HG02759 (cell line): Measurements from ENCODE around the gene USP15.

Experiments
- ATAC-seq: cut with Tn5 transposase; IDR thresholded peaks from one replicate; pipeline ENCODE4 v1.9.1; 2021; ENCODE audit warnings: mild to moderate bottlenecking, moderate library complexity; ENCODE audit not compliant: unreplicated experiment

USP15 gene

DNA sequence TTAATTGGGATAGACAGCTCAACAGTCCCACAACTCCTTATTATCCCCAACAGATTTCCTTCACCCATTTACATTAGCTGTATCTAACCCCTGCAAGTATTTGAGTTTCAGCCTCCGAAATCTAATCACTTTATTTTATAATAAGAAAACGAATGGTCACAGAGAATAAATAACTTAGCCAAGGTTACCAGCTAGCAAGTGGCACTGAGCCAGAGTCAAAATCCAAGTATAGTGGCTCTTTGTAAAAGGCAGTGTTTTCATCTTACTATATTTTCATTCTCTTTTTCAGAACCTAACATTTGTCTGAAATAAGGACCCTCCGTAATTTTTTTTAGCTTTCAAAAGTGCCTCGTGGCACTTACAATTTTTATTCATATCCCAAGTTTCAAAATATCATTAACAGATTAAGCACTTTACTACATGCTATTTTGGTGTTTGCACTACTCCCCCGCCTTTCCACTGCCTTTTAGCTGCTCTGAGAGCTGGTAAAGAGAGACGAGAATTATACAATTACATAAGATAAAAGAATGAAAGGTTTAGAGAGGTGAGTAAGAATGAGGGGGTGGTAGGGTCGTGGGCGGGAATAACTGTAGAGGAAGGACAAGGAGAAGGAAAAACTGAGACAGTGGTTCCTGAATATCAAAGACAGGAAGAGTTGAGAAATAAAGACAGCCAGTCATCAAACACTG, 3.7 kb upstream of the USP15 start:
- no peak for ATAC-seq

DNA sequence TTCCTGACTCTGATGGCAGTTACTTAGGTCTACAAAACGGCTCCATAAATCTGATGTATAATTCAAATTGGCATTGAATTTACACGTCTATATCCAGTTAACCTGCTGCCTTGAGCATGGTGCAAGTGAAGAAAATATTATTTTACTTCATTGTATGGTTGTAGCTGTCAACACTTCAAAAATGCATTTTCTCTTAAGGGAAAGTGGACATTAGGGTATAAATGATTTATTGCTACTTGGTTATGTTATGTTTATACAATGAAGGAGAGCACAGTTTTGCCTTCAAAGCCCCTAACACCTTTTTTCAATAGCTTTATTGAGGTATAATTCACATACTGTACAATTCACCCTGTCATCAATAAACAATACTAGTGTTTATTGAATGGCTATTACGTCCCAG, 2.0 kb upstream of the USP15 start:
- ATAC-seq = no peak

DNA sequence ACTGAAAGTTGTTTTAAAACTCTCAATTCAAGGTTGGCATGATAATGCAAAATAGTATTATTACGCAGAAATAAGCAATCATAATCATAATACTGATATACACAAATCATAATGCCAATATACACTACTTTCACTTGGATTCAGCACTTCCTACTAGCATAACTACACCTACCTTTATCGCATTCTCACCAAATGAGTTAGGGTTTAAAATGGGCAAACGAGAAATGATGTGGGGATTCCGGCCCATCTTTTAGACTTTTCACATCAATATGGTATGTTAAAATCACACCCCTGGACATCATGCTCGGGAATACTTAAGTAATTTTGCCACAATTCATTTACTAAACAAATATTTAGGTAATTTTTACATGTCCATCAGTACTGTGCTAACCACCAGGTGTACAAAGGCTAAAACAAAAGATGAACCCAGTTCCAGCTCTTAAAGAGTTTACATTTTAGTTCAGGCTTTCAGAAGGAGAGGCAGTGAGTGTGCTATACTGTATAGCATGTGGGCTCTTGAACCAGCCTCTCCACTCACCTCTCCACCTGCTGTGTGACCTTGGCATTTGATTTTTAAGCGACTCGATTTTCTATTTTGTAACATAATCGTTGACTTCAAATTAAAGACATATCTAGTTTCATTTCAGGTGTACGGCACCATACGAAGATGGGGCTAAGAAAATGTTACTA, 1.1 kb upstream of the USP15 start:
- no peak for ATAC-seq

DNA sequence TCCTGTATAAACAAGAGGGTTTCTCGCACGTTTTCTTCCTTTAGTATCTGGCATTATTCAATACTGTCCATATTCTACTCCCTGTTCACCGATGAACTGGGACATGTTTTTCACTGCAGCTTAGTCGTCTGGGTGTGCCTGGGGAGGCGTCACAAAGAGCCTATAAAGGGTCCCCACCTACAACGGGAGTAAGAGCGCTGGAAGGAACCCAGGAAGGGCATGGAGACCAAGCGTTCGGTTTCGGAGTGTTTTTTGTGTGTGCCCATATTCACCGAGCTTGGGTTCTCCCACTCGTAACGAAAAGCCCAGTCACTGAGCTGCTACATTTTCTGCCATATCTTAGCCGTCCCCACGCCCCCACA, 592 bp upstream of the USP15 start:
- ATAC-seq = peak; percentile 19

DNA sequence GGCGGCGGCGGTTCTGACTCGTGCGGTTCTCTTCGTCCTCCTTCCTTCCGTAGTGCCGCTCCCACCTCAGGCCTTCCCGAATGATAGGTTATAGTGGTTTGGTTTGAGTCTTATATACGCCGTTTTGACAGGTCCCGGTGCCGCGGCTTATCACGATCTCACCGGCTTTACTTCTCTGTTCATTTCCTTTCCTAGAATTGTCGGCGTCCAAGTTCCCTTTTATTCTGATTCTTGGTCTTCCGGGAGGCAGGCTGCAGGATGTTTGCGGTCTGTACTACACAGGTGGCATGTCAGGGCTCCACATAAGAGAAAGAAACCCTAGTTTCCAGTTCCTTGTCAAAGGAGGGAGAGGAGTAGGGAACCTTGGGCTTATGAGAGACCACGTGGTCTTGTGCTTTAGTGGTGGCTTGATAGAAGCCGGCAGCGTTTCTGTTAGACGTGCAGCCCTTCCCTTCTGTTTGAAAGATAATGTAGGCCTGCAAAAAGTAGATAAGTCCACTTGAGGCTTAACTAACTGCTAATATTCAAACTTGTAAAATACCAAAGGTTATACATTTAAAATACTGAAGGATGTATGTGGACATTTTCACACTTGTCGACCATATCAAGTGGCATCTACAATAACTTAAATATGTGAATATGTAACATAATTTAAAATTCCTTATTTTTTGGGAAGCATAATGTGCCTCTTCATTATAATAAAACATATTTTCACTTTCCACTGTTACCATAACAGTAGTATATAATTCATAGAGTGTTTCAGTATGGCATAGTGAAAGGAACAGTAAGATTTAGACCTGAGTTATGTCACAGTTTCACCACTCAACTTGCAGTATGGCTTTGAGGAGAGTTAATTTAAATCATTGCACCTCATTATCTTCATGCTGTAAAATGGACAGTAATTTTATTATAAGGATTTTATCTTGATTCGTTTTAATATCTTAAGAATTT, 804 bp downstream of the USP15 start:
- ATAC-seq = peak; percentile 39

DNA sequence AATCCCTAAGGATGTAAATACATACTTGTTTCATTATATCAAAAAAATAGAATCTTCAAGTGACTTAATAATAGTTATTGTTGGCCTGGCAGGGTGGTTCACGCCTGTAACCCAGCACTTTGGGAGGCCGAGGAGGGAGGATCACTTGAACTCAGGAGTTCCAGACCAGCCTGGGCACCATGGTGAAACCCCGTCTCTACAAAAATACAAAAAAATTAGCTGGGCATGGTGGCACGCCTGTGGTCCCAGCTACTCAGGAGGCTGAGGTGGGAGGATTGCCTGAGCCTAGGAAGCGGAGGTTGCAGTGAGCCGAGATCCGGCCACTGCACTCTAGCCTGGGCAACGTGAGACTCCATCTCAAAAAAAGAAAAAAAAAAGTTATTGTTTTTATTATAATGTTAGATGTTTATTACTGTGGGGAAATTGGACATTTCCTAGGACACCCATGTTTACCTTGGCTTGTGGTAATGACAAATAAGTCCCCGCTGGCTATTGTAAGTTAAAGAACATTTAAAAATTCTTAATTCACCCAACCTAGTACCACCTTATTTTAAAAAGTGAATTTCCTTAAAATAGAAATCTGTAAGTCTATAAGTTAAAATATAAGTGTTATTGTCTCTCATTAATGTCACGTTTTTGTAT, 1.8 kb downstream of the USP15 start:
- no peak for ATAC-seq

DNA sequence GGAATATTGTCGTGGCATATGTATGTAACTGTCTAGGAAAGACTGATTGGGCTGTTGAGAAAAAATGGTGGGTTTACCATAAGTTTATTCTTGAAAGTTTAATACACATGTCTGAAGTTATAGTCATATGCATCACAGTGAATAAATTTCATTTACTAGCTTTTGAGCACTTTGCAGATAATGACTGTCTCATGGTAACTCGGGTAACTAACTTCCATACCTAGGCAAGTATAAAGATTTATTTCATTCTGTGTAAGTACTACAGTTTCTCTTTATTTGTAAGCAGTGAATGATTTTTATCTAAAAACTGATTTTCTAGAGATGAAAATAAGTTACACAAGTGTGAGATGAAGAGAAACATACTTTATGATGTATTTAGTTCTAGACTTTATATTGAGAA, 3.0 kb downstream of the USP15 start:
- no peak for ATAC-seq

DNA sequence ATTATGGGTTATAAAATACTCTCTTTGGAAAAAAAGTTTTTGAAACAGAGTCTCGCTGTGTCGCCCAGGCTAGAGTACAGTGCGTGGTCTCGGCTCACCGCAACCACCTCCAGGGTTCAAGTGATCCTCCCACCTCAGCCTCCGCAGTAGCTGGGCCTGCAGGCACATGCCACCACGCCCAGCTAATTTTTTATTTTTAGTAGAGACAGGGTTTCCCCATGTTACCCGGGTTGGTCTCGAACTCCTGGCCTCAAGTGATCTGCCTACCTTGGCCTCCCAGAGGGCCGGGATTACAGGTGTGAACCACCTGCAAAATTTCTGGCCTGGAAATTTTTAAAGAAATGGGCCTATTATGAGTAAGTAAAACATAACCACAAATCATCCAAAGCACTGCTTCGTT, 3.8 kb downstream of the USP15 start:
- ATAC-seq = no peak

DNA sequence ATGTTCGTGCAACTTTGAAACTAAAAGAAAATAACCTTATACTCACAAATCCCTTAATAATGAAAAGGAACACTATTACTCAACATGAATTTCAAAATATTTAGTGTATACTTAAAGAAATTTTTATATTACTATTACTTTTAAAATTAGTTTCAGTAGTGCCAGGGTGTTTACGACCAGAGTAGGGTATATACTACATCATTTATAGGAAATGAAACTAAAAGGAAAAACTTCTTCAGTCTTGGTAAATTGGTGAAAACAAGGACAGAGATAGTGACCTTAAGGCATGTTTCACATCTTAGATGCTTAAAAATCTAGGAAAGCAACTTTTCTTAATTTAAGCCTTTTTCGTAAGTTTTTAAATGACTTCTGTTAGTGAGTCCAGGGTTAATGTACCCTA, 4.5 kb downstream of the USP15 start:
- no peak for ATAC-seq

DNA sequence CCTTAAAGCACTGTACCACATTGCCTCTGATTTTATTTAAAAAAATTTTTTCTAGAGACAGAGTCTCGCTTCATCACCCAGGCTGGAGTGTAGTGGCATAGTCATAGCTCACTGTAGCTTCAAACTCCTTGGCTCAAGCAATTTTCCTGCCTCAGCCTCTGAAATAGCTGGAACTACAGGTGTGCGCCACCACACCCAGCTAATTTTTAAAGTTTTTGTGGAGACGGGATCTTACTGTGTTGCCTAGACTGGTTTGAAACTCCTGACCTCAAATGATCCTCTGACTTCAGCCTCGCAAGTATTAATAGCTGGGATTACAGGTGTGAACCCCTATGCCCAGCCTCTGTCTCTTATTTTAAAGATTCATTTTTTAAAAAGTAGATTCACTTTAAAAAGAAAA, 5.3 kb downstream of the USP15 start:
- no peak for ATAC-seq

DNA sequence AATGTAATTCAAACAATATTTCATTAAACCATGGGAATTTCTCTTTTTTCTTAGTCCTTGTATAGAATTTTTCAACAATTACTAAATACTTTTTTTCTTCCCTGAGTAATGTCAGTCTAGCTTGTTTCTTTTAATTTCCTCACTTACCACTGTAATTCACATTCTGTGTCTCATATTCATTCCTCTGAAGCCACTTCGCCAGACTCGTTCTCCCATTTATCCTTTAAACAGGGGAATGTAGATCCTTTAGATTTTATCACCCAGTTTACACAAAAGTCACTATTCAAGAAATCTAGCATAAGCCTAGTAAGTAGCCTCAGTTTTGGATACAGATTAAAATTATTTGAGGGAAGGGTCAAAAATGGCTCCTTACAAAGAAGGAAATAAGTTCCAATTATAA, 6.8 kb downstream of the USP15 start:
- no peak for ATAC-seq

DNA sequence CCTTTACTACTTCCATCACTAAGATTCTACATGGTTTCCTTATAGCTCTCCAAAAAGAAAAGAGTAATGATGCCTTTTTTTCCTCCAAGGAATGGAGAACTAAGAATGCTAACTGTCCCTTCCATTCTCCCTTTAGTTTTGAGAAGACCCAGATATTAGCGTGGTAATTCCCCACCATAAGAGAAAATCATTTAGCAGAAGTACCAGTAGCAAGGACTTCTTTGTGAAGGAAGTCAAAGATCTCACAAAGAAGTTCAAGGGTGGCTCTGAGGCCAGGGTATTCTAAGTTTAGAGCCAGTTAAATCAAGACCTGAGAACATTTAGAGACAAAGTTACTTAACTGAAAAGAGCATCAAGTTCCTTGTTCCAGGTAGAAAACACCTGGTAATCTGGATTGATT, 7.3 kb downstream of the USP15 start:
- ATAC-seq = peak; percentile 60

DNA sequence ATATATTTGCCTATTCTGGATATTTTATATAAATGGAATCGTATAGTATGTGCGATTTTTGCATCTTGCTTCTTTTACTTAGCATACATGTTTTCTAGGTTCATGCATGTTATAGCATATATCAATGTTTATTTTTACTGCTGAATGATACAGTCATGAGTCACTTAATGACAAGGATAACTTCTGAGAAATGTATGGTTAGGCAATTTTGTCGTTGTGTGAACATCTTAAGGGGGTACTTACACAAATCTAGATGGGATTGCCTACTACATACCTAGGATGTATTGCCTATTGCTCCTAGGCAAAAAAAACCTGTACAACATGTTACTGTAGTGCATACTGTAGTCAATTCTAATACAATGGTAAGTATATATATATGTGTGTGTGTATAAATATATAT, 8.8 kb downstream of the USP15 start:
- ATAC-seq = no peak

DNA sequence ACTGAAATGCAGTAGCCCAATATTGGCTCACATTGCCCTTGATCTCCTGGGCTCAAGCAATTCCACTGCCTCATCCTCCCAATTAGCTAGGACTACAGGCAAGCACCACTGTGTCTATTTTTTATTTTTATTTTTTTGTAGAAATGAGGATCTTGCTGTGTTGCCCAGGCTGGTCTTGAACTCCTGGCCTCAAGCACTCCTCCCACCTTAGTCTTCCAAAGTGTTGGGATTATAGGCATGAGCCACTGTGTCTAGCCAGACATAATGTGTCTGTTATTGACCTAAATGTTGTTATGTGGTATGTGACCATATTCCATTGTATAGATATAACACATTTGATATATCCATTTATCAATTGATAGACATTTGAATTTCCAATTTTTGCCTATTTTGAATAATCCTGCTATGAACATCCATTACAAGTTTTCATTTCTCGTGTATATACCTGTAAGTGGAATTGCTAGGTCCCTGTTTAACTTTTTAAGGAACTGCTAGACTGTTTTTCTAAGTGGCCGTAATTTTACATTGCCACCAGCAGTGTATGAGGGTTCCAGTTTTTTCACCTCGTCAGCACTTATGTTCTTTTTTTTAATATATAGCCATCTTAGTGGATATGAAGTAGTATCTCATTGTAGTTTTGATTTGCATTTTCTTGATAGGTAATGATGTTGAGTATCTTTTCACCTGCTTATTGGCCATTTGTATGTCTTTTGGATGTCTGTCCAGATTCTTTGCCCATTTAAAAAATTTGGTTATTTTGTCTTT, 9.4 kb downstream of the USP15 start:
- no peak for ATAC-seq

DNA sequence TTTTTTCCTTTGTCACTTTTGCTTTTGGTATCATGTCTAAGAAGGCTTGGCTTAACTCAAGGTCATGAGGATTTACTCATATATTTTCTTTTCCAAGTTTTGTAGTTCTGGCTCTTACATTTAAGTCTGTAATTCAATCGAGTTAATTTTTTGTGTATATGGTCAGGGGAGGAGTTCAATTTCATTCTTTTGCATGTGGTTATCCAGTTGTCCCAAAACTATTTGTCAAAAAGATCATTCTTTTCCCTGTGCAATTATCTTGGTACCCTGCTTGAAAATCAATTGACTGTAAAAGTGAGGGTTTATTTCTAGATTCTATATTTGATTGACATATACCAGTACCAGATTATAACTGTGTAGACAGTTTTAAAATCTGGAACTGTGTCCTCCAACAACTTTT, 10.2 kb downstream of the USP15 start:
- no peak for ATAC-seq

DNA sequence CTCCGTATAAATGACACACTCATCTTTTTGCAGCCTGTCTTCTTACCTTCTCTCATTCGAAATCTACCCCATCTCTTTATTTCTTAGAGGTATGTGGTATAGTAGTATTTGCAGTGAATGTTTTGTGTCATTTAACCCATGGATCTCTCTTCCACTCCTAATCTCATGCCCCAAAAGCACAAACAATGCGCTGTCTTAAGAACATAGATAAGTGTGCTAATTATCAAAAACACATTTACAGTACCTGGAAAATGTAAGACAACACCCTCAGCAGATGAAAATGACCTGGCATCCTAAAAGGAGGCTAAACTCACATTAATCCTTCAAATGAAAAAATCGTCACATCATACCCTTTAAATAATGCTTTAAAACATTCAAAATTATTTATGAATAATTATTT, 10.7 kb downstream of the USP15 start:
- ATAC-seq = no peak

DNA sequence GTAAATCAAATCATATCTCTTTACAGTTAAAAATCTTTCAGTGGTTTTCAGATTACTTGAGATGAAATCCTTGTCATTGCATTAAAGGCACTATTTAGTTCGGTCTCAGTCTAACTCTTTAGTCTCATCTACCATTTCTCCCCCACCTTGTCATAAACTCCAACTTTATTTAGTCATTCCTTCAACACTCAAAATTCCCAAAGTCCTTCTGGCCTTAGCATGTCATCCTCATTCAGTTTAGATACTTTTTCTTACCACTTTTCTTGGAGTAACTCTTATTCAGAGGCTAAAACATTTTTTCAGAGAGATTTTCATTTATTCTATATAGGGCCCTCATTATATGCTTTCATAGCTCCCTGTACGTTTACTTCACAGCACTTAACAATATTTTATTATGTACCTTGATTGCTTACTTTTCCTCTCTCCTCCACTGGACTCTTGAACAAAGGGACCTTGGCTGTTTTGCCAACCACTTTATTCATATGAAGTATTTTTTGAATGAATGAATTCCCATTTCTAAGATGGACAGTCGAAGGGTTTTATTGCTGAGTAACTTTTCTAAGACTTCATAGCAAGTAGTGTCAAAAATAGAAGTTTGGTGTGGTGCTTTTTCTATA, 12.8 kb downstream of the USP15 start:
- no peak for ATAC-seq

DNA sequence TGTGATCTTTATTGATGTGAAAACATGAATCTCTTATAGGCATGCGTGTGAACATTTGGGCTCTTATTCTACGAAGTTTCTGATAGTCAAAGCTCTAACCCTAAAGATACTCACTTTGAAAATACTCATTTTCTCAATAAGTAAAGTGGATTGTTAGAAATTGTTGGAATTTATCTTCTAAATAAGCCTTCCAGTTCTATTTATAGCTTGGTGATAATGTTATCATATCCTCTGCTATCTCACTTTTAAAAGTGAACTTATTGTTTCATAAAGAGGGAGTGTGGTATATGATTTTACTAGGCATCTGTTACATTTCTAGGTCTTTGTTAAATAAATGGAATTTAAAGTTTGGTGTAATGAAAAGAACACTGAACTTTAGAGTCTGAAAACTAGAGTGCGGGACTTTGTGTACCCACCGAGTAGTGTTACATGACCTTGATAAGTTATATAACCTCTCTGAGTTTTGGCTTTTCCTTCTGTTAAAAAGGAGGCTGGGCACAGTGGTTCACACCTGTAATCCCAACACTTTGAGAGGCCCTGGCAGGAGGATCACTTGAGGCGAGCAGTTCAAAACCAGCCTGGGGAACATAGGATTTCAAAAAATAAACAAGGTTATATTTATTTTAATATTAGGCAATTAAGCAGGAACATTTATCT, 13.6 kb downstream of the USP15 start:
- ATAC-seq = no peak

DNA sequence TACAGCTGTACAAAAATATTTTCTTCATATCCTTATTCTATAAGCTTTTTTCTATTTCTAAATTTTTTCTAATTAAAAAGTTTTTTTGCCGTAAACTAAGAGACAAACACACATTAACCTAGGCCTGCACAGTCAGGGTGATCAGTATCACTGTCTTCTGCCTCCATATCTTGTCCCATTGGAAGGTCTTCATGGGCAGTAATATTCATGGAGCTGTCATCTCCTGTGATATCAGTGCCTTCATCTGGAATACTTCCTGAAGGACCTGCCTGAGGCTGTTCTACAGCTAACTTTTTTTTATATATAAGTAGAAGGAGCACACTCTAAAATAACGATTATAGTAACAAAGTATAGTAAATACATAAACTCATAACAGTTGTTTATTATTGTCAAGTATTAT, 17.8 kb downstream of the USP15 start:
- no peak for ATAC-seq

DNA sequence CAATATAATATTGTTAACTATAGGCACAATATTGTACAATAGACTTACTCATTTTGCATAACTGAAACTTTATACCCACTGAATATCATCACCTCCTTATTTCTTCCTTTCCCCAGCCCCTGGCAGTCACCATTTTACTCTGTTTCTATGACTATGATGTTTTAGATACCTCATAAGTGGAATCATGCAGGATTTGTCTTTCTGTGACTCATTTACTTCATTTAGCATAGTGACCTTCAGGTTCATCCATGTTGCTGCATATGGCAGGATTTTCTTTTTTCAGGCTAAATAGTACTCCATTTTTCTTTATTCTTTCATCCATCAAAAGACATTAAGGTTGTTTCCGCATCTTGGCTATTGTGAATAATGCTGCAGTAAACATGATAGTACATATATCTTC, 18.9 kb downstream of the USP15 start:
- ATAC-seq = no peak
